Mesenchymal stem cell (in vitro differentiated cells and primary cell): ENCODE data around the gene PM20D2.

ENCODE experiments used
- DNase-seq: peaks from one replicate; pipeline ENCODE4 v3.0.0-alpha.2; 2013
- H2AFZ ChIP-seq: one replicate; pipeline ENCODE4 v1.6.1; 2013; ENCODE audit warnings: low read depth, mild to moderate bottlenecking, control low read depth, inconsistent platforms, low read length, moderate library complexity
- H2AK5ac ChIP-seq: 2 replicates; pipeline ENCODE4 v1.6.1; 2013; ENCODE audit warnings: low read length, moderate library complexity, mild to moderate bottlenecking, inconsistent platforms; ENCODE audit not compliant: severe bottlenecking
- H2BK120ac ChIP-seq: one replicate; pipeline ENCODE4 v1.6.1; 2013; ENCODE audit warnings: low read depth, mild to moderate bottlenecking, inconsistent platforms, low read length, moderate library complexity
- H2BK12ac ChIP-seq, 2 experiments: one replicate each; pipeline ENCODE4 v1.6.1; 2013; ENCODE audit warnings: inconsistent platforms in 2 of 2, low read length in 2 of 2, mild to moderate bottlenecking in 2 of 2, moderate library complexity in 2 of 2, control low read depth in 1 of 2
- H2BK15ac ChIP-seq: one replicate; pipeline ENCODE4 v1.6.1; 2013; ENCODE audit warnings: mild to moderate bottlenecking, low read depth, inconsistent platforms; ENCODE audit not compliant: poor library complexity, severe bottlenecking
- H2BK5ac ChIP-seq: 2 replicates; pipeline ENCODE4 v1.6.1; 2013; ENCODE audit warnings: low read depth, mild to moderate bottlenecking, low read length, control low read depth, inconsistent platforms; ENCODE audit not compliant: poor library complexity, severe bottlenecking
- H3K14ac ChIP-seq, 2 experiments: one replicate each; pipeline ENCODE4 v1.6.1; 2013; ENCODE audit warnings: inconsistent platforms in 2 of 2, low read length in 2 of 2, control low read depth in 1 of 2, mild to moderate bottlenecking in 1 of 2, moderate library complexity in 1 of 2
- H3K18ac ChIP-seq, 2 experiments: one replicate each; pipeline ENCODE4 v1.6.1; 2013; ENCODE audit warnings: inconsistent platforms in 2 of 2, low read length in 2 of 2, control low read depth in 1 of 2, low read depth in 1 of 2, mild to moderate bottlenecking in 1 of 2
- H3K23ac ChIP-seq, 2 experiments: one replicate each; pipeline ENCODE4 v1.6.1; 2013; ENCODE audit warnings: inconsistent platforms in 2 of 2, low read length in 2 of 2, mild to moderate bottlenecking in 2 of 2, moderate library complexity in 2 of 2, control low read depth in 1 of 2
- H3K27ac ChIP-seq: 2 replicates; pipeline ENCODE4 v1.5.1; 2013; ENCODE audit warnings: mild to moderate bottlenecking, moderate library complexity, low read length, control low read depth, inconsistent platforms; ENCODE audit not compliant: poor library complexity, severe bottlenecking
- H3K27me3 ChIP-seq, 2 experiments: 2 replicates each; pipeline versions ENCODE4 v1.6.1 to v1.7.0; 2013; ENCODE audit warnings: low read length in 2 of 2, mild to moderate bottlenecking in 2 of 2, moderate library complexity in 2 of 2, control low read depth in 1 of 2, inconsistent platforms in 1 of 2; ENCODE audit not compliant: control insufficient read depth in 1 of 2, insufficient read depth in 1 of 2
- H3K36me3 ChIP-seq, 2 experiments: 2 replicates each; pipeline versions ENCODE4 v1.6.1 to v1.7.0; 2013; ENCODE audit warnings: low read length in 2 of 2, control low read depth in 1 of 2, inconsistent platforms in 1 of 2, low read depth in 1 of 2, mild to moderate bottlenecking in 1 of 2; ENCODE audit not compliant: insufficient read depth in 2 of 2, control insufficient read depth in 1 of 2
- H3K4ac ChIP-seq, 2 experiments: one replicate each; pipeline ENCODE4 v1.6.1; 2013; ENCODE audit warnings: inconsistent platforms in 2 of 2, low read length in 2 of 2, mild to moderate bottlenecking in 2 of 2, moderate library complexity in 2 of 2, control low read depth in 1 of 2, low read depth in 1 of 2
- H3K4me1 ChIP-seq: 2 replicates; pipeline ENCODE4 v1.6.1; 2013; ENCODE audit warnings: low read depth, low read length, control low read depth; ENCODE audit not compliant: control insufficient read depth, insufficient read depth
- H3K4me2 ChIP-seq: 2 replicates; pipeline ENCODE4 v1.6.1; 2013; ENCODE audit warnings: low read length, mild to moderate bottlenecking, inconsistent platforms; ENCODE audit not compliant: poor library complexity, severe bottlenecking
- H3K4me3 ChIP-seq, 2 experiments: 2 replicates each; pipeline versions ENCODE4 v1.5.1 to v1.7.0; 2013; ENCODE audit warnings: low read length in 2 of 2, mild to moderate bottlenecking in 2 of 2, control low read depth in 1 of 2, low read depth in 1 of 2; ENCODE audit not compliant: insufficient read depth in 1 of 2
- H3K79me1 ChIP-seq: replicated peaks from 2 replicates; pipeline ENCODE4 v1.6.1; 2013; ENCODE audit warnings: mild to moderate bottlenecking, control low read depth, low read length, inconsistent platforms; ENCODE audit not compliant: poor library complexity, severe bottlenecking
- H3K9ac ChIP-seq: 2 replicates; pipeline ENCODE4 v1.7.0; 2013; ENCODE audit warnings: mild to moderate bottlenecking, low read length, moderate library complexity
- H3K9me3 ChIP-seq: 2 replicates; pipeline ENCODE4 v1.7.0; 2013; ENCODE audit warnings: mild to moderate bottlenecking, low read length; ENCODE audit not compliant: control insufficient read depth
- H4K8ac ChIP-seq: one replicate; pipeline ENCODE4 v1.6.1; 2013; ENCODE audit warnings: inconsistent platforms, mild to moderate bottlenecking, low read length, moderate library complexity
- H4K91ac ChIP-seq: one replicate; pipeline ENCODE4 v1.6.1; 2013; ENCODE audit warnings: mild to moderate bottlenecking, low read length, inconsistent platforms
- WGBS: methylation state at CpG from one replicate; pipeline ENCODE4 v1.1.7; 2013; ENCODE audit warnings: mixed read lengths; 5-methylcytosine and 5-hydroxymethylcytosine counted together

Gene PM20D2

GRCh38 chr6:89190741-89191140 is 44.9 kb downstream of the PM20D2 start:
- H3K9me3 ChIP-seq: peaks cover 19% of the 10 kb centered on the region
- H3K4me2 ChIP-seq: no peak overlapping the region
- H3K36me3 ChIP-seq: no peaks in the 10 kb centered on the region
- H2BK15ac ChIP-seq: no peak overlapping the region
- no peak overlapping the region for H3K4ac ChIP-seq
- no peak overlapping the region for H3K4me3 ChIP-seq
- H4K8ac ChIP-seq: no peak overlapping the region
- no peak overlapping the region for H2BK120ac ChIP-seq
- H3K9ac ChIP-seq: no peak overlapping the region
- no peak overlapping the region for H3K27ac ChIP-seq
- no peaks in the 10 kb centered on the region for H3K79me1 ChIP-seq
- no peak overlapping the region for H2AK5ac ChIP-seq
- H3K27me3 ChIP-seq: peaks cover 6 to 19% of the 10 kb centered on the region in 2 experiments
- WGBS: 85% methylated on average over 4 of the region's 5 CpGs
- H3K4me1 ChIP-seq: no peaks in the 10 kb centered on the region
- no peak overlapping the region for H2AFZ ChIP-seq
- H2BK12ac ChIP-seq: no peak overlapping the region
- H3K14ac ChIP-seq: no peak overlapping the region
- no peak overlapping the region for H3K23ac ChIP-seq
- H4K91ac ChIP-seq: no peak overlapping the region
- no peak overlapping the region for H3K18ac ChIP-seq
- no peak overlapping the region for H2BK5ac ChIP-seq
- DNase-seq: no peak

GRCh38 chr6:89194559-89194958 is 48.7 kb downstream of the PM20D2 start:
- WGBS: 92% methylated on average over 1 of the region's 1 CpG

GRCh38 chr6:89197141-89197540 is 51.3 kb downstream of the PM20D2 start:
- Histone ChIP-seq H3K4me3 (no peak overlapping the region), H3K27ac (no peak overlapping the region), H3K9ac (no peak overlapping the region), H3K4me2 (no peak overlapping the region), H2AK5ac (no peak overlapping the region), H3K4ac (no peak overlapping the region), H3K18ac (no peak overlapping the region), H3K79me1 (no peaks in the 10 kb centered on the region), H3K23ac (no peak overlapping the region), H2BK120ac (no peak overlapping the region), H3K27me3 (peaks cover 10 to 18% of the 10 kb centered on the region in 2 experiments), H2BK12ac (no peak overlapping the region), H3K9me3 (peaks cover 21% of the 10 kb centered on the region), H3K14ac (no peak overlapping the region), H2BK5ac (no peak overlapping the region), H2BK15ac (no peak overlapping the region), H3K36me3 (no peaks in the 10 kb centered on the region), H3K4me1 (no peaks in the 10 kb centered on the region), H4K91ac (no peak overlapping the region), H2AFZ (no peak overlapping the region), H4K8ac (no peak overlapping the region)
- 71% methylated on average over 4 of the region's 4 CpGs for WGBS
- DNase-seq: no peak

More at GRCh38 chr6:89194559-89194958, 48.7 kb downstream of the PM20D2 start:
- Histone ChIP-seq H2BK5ac (no peak overlapping the region), H4K8ac (no peak overlapping the region), H3K14ac (no peak overlapping the region), H3K4ac (no peak overlapping the region), H3K4me1 (no peaks in the 10 kb centered on the region), H3K18ac (no peak overlapping the region), H2BK15ac (no peak overlapping the region), H3K23ac (no peak overlapping the region), H3K27ac (no peak overlapping the region), H3K79me1 (no peaks in the 10 kb centered on the region), H2BK12ac (no peak overlapping the region), H3K4me2 (no peak overlapping the region), H2AK5ac (no peak overlapping the region), H2AFZ (no peak overlapping the region), H3K36me3 (no peaks in the 10 kb centered on the region), H3K27me3 (peaks cover 10 to 22% of the 10 kb centered on the region in 2 experiments), H3K9me3 (peaks cover 21% of the 10 kb centered on the region), H3K9ac (no peak overlapping the region), H3K4me3 (no peak overlapping the region), H2BK120ac (no peak overlapping the region), H4K91ac (no peak overlapping the region)
- no peak for DNase-seq

- Histone ChIP-seq H2AFZ (no peak overlapping the region), H3K23ac (no peak overlapping the region), H2BK12ac (no peak overlapping the region), H3K4me3 (no peak overlapping the region), H3K27ac (no peak overlapping the region), H4K8ac (no peak overlapping the region), H2AK5ac (no peak overlapping the region), H3K14ac (no peak overlapping the region), H3K9ac (no peak overlapping the region), H2BK5ac (no peak overlapping the region), H3K4me2 (no peak overlapping the region), H4K91ac (no peak overlapping the region), H2BK120ac (no peak overlapping the region), H2BK15ac (no peak overlapping the region), H3K18ac (no peak overlapping the region), H3K4me1 (no peaks in the 10 kb centered on the region), H3K27me3 (peaks cover 10 to 14% of the 10 kb centered on the region in 2 experiments), H3K9me3 (peaks cover 21% of the 10 kb centered on the region), H3K36me3 (no peaks in the 10 kb centered on the region), H3K79me1 (no peaks in the 10 kb centered on the region), H3K4ac (no peak overlapping the region)
- WGBS: 76% methylated on average over 7 of the region's 7 CpGs
- DNase-seq: no peak
Measured at GRCh38 chr6:89198235-89198634, 52.4 kb downstream of the PM20D2 start.
